ENCODE measurements around the gene CCDC24. TPM values are rescaled to one million over a fixed set of nuclear protein-coding genes. Genes with fewer than 3 reads are reported as not detected.

CCDC24 gene
- total and polyA plus RNA-seq, 9 of the 15 experiments (the other 6 are each of a cell fraction or from before 2014, with no cell fraction given): 0.31 to 4.5 (median 1.5) TPM

DNA sequence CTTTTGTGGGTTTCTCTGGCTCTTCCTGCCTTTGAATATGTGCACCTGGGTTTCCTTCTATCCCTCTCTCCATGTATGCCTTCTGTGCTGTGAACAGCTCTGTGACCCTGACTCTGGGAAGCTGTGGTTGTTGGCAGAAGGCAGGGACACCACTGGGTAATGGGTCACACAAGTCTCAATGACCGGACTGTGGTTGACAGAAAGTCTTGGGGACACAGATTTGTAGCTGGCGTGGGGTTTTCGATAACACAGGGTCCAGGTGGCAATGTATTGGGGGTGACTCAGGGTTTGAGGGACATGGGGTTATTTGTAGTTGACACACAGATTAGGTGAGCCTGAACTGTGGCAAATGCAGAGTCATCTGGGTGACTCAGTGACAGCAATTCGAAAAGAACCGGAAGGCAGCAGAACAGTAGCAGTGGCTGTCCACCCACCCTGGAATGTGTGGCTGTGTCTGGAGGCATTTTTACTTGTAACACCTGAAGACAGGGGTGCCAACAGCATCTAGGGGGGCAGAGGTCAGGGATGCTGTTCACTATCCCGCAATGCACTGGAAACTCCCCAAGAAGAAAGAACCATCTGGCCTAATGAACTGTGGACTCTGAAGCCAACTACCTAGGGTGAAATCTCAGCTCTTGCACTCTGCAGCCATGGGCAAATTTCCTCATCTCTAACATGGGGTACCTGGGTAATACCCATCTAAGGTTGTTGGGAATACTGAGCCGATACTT, 52.8 kb downstream of the CCDC24 start (continued):
- TF ChIP-seq, protein P1, sequence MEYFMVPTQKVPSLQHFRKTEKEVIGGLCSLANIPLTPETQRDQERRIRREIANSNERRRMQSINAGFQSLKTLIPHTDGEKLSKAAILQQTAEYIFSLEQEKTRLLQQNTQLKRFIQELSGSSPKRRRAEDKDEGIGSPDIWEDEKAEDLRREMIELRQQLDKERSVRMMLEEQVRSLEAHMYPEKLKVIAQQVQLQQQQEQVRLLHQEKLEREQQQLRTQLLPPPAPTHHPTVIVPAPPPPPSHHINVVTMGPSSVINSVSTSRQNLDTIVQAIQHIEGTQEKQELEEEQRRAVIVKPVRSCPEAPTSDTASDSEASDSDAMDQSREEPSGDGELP (CRISPR knock-in tag; IDR thresholded peaks at IDR 0.05; ENCODE audit: borderline replicate concordance): peak; percentile 77; the same call in 1 of the 2 replicates
- TF ChIP-seq ZKSCAN3 (CRISPR knock-in tag; IDR thresholded peaks at IDR 0.05) (no peak), FOS (IDR thresholded peaks at IDR 0.05; ENCODE audit: extremely low read depth, insufficient read length) (peak; percentile 57), TRIM28 (IDR thresholded peaks at IDR 0.05) (no peak), RBM34 (IDR thresholded peaks at IDR 0.05; ENCODE audit: borderline replicate concordance, insufficient read depth, low read length) (no peak), ZNF586 (CRISPR knock-in tag; conservative IDR thresholded peaks at IDR 0.05) (no peak), ZNF589 (CRISPR knock-in tag; IDR thresholded peaks at IDR 0.05; ENCODE audit: low read depth) (peak; percentile 64; the same call in 1 of the 2 replicates), BRF1 (IDR thresholded peaks at IDR 0.05; ENCODE audit: borderline replicate concordance, extremely low read depth, insufficient read length) (no peak), KHSRP (IDR thresholded peaks at IDR 0.05) (no peak), NR2F6 (CRISPR knock-in tag; IDR thresholded peaks at IDR 0.05) (no peak), POLR2AphosphoS5 (IDR thresholded peaks at IDR 0.05; ENCODE audit: control insufficient read depth, insufficient read depth, low read depth, low read length) (peak; percentile 78), ZNF584 (CRISPR knock-in tag; IDR thresholded peaks at IDR 0.05; ENCODE audit: low read depth) (no peak), THRAP3 (IDR thresholded peaks at IDR 0.05; ENCODE audit: borderline replicate concordance) (no peak), NCOA6 (IDR thresholded peaks at IDR 0.05) (0 out of 2 replicates have a peak, but pooled peaks have one; percentile 44), PTBP1 (IDR thresholded peaks at IDR 0.05; ENCODE audit: low read depth, low read length) (no peak), SIN3B (IDR thresholded peaks at IDR 0.05; ENCODE audit: low read depth) (no peak)
- TF ChIP-seq, protein P2, sequence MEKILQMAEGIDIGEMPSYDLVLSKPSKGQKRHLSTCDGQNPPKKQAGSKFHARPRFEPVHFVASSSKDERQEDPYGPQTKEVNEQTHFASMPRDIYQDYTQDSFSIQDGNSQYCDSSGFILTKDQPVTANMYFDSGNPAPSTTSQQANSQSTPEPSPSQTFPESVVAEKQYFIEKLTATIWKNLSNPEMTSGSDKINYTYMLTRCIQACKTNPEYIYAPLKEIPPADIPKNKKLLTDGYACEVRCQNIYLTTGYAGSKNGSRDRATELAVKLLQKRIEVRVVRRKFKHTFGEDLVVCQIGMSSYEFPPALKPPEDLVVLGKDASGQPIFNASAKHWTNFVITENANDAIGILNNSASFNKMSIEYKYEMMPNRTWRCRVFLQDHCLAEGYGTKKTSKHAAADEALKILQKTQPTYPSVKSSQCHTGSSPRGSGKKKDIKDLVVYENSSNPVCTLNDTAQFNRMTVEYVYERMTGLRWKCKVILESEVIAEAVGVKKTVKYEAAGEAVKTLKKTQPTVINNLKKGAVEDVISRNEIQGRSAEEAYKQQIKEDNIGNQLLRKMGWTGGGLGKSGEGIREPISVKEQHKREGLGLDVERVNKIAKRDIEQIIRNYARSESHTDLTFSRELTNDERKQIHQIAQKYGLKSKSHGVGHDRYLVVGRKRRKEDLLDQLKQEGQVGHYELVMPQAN (IDR thresholded peaks at IDR 0.05; ENCODE audit: borderline replicate concordance): no peak
- TF ChIP-seq, protein P3, sequence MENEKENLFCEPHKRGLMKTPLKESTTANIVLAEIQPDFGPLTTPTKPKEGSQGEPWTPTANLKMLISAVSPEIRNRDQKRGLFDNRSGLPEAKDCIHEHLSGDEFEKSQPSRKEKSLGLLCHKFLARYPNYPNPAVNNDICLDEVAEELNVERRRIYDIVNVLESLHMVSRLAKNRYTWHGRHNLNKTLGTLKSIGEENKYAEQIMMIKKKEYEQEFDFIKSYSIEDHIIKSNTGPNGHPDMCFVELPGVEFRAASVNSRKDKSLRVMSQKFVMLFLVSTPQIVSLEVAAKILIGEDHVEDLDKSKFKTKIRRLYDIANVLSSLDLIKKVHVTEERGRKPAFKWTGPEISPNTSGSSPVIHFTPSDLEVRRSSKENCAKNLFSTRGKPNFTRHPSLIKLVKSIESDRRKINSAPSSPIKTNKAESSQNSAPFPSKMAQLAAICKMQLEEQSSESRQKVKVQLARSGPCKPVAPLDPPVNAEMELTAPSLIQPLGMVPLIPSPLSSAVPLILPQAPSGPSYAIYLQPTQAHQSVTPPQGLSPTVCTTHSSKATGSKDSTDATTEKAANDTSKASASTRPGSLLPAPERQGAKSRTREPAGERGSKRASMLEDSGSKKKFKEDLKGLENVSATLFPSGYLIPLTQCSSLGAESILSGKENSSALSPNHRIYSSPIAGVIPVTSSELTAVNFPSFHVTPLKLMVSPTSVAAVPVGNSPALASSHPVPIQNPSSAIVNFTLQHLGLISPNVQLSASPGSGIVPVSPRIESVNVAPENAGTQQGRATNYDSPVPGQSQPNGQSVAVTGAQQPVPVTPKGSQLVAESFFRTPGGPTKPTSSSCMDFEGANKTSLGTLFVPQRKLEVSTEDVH (IDR thresholded peaks at IDR 0.05; ENCODE audit: low read depth, partially characterized antibody): no peak
- TF ChIP-seq, protein P4, sequence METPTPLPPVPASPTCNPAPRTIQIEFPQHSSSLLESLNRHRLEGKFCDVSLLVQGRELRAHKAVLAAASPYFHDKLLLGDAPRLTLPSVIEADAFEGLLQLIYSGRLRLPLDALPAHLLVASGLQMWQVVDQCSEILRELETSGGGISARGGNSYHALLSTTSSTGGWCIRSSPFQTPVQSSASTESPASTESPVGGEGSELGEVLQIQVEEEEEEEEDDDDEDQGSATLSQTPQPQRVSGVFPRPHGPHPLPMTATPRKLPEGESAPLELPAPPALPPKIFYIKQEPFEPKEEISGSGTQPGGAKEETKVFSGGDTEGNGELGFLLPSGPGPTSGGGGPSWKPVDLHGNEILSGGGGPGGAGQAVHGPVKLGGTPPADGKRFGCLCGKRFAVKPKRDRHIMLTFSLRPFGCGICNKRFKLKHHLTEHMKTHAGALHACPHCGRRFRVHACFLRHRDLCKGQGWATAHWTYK (CRISPR knock-in tag; IDR thresholded peaks at IDR 0.05): no peak
